ENCODE data around the gene COL11A1.

COL11A1 gene

GRCh38 chr1:102879439-102879993 is 228.8 kb downstream of the COL11A1 start:
- DNase-seq = peak; percentile 45
- Histone ChIP-seq H3K36me3 (ENCODE audit: control insufficient read depth, insufficient read depth, low read length) (no peaks in the 10 kb centered on the region), H3K27me3 (ENCODE audit: insufficient read depth, low read length, poor library complexity) (no peaks in the 10 kb centered on the region), H3K4me1 (ENCODE audit: control insufficient read depth, low read depth, low read length) (no peaks in the 10 kb centered on the region), H4K8ac (ENCODE audit: low read depth, low read length) (no peak overlapping the region), H3K56ac (ENCODE audit: low read length) (no peak overlapping the region), H3K79me2 (ENCODE audit: control insufficient read depth, insufficient read depth, low read length) (no peaks in the 10 kb centered on the region), H2BK5ac (ENCODE audit: low read length) (no peak overlapping the region), H3K23ac (ENCODE audit: low read length) (no peak overlapping the region), H2BK120ac (ENCODE audit: low read depth, low read length) (no peak overlapping the region), H3K4me2 (ENCODE audit: low read length) (no peak overlapping the region), H2AK5ac (ENCODE audit: low read length) (no peak overlapping the region), H3K9ac (ENCODE audit: low read length) (no peak overlapping the region), H2BK15ac (replicated peaks; ENCODE audit: low read depth) (no peak overlapping the region), H3K18ac (ENCODE audit: low read length) (no peak overlapping the region), H3K27ac (ENCODE audit: low read depth, low read length) (no peak overlapping the region), H4K5ac (ENCODE audit: low read length) (no peak overlapping the region), H3K4ac (ENCODE audit: low read depth, low read length) (no peak overlapping the region), H3K4me3 (ENCODE audit: low read length) (no peak overlapping the region), H3K79me1 (ENCODE audit: low read length) (no peaks in the 10 kb centered on the region)
- no CpG with 5 or more reads among the region's 6 CpGs for WGBS (ENCODE audit: extremely low coverage, insufficient coverage, low lambda C conversion rate)

GRCh38 chr1:102875756-102876155 is 232.6 kb downstream of the COL11A1 start:
- Histone ChIP-seq H3K36me3 (ENCODE audit: control insufficient read depth, insufficient read depth, low read length) (no peaks in the 10 kb centered on the region), H3K4me3 (ENCODE audit: low read length) (no peak overlapping the region), H3K79me2 (ENCODE audit: control insufficient read depth, insufficient read depth, low read length) (no peaks in the 10 kb centered on the region), H4K5ac (ENCODE audit: low read length) (no peak overlapping the region), H2AK5ac (ENCODE audit: low read length) (no peak overlapping the region), H3K56ac (ENCODE audit: low read length) (no peak overlapping the region), H3K4ac (ENCODE audit: low read depth, low read length) (no peak overlapping the region), H3K27ac (ENCODE audit: low read depth, low read length) (no peak overlapping the region), H2BK120ac (ENCODE audit: low read depth, low read length) (no peak overlapping the region), H3K79me1 (ENCODE audit: low read length) (no peaks in the 10 kb centered on the region), H3K18ac (ENCODE audit: low read length) (no peak overlapping the region), H2BK15ac (replicated peaks; ENCODE audit: low read depth) (no peak overlapping the region), H2BK5ac (ENCODE audit: low read length) (no peak overlapping the region), H3K27me3 (ENCODE audit: insufficient read depth, low read length, poor library complexity) (no peaks in the 10 kb centered on the region), H3K23ac (ENCODE audit: low read length) (no peak overlapping the region), H3K9ac (ENCODE audit: low read length) (no peak overlapping the region), H3K4me1 (ENCODE audit: control insufficient read depth, low read depth, low read length) (no peaks in the 10 kb centered on the region), H3K4me2 (ENCODE audit: low read length) (no peak overlapping the region), H4K8ac (ENCODE audit: low read depth, low read length) (no peak overlapping the region)
- DNase-seq = no peak
- no CpG with 5 or more reads among the region's 1 CpG for whole genome bisulfite sequencing (ENCODE audit: extremely low coverage, insufficient coverage, low lambda C conversion rate)

GRCh38 chr1:102872526-102872925 is 235.8 kb downstream of the COL11A1 start:
- H3K4me2 ChIP-seq (ENCODE audit: low read length) = no peak overlapping the region
- no peak overlapping the region for H4K5ac ChIP-seq (ENCODE audit: low read length)
- no peaks in the 10 kb centered on the region for H3K79me2 ChIP-seq (ENCODE audit: control insufficient read depth, insufficient read depth, low read length)
- H2BK120ac ChIP-seq (ENCODE audit: low read depth, low read length) = no peak overlapping the region
- WGBS (ENCODE audit: extremely low coverage, insufficient coverage, low lambda C conversion rate) = no CpG with 5 or more reads among the region's 1 CpG
- peak; percentile 69 for DNase-seq
- no peak overlapping the region for H3K4ac ChIP-seq (ENCODE audit: low read depth, low read length)
- H3K4me3 ChIP-seq (ENCODE audit: low read length) = no peak overlapping the region
- no peak overlapping the region for H3K9ac ChIP-seq (ENCODE audit: low read length)
- no peak overlapping the region for H2BK15ac ChIP-seq (replicated peaks; ENCODE audit: low read depth)
- no peak overlapping the region for H3K56ac ChIP-seq (ENCODE audit: low read length)
- no peaks in the 10 kb centered on the region for H3K4me1 ChIP-seq (ENCODE audit: control insufficient read depth, low read depth, low read length)
- H3K79me1 ChIP-seq (ENCODE audit: low read length) = no peaks in the 10 kb centered on the region
- no peak overlapping the region for H3K18ac ChIP-seq (ENCODE audit: low read length)
- H2BK5ac ChIP-seq (ENCODE audit: low read length) = no peak overlapping the region
- H2AK5ac ChIP-seq (ENCODE audit: low read length) = no peak overlapping the region
- no peaks in the 10 kb centered on the region for H3K27me3 ChIP-seq (ENCODE audit: insufficient read depth, low read length, poor library complexity)
- no peak overlapping the region for H4K8ac ChIP-seq (ENCODE audit: low read depth, low read length)
- no peak overlapping the region for H3K23ac ChIP-seq (ENCODE audit: low read length)
- no peaks in the 10 kb centered on the region for H3K36me3 ChIP-seq (ENCODE audit: control insufficient read depth, insufficient read depth, low read length)
- H3K27ac ChIP-seq (ENCODE audit: low read depth, low read length) = no peak overlapping the region

- no peak for DNase-seq
- no peaks in the 10 kb centered on the region for H3K27me3 ChIP-seq (ENCODE audit: insufficient read depth, low read length, poor library complexity)
- no peaks in the 10 kb centered on the region for H3K4me1 ChIP-seq (ENCODE audit: control insufficient read depth, low read depth, low read length)
- H3K36me3 ChIP-seq (ENCODE audit: control insufficient read depth, insufficient read depth, low read length) = no peaks in the 10 kb centered on the region
- H3K4me2 ChIP-seq (ENCODE audit: low read length) = no peak overlapping the region
- no peak overlapping the region for H3K4me3 ChIP-seq (ENCODE audit: low read length)
- H2BK5ac ChIP-seq (ENCODE audit: low read length) = no peak overlapping the region
- no CpG with 5 or more reads among the region's 4 CpGs for WGBS (ENCODE audit: extremely low coverage, insufficient coverage, low lambda C conversion rate)
- H2BK120ac ChIP-seq (ENCODE audit: low read depth, low read length) = no peak overlapping the region
- no peak overlapping the region for H2BK15ac ChIP-seq (replicated peaks; ENCODE audit: low read depth)
- H3K79me1 ChIP-seq (ENCODE audit: low read length) = no peaks in the 10 kb centered on the region
- H3K9ac ChIP-seq (ENCODE audit: low read length) = no peak overlapping the region
- no peak overlapping the region for H3K4ac ChIP-seq (ENCODE audit: low read depth, low read length)
- H4K5ac ChIP-seq (ENCODE audit: low read length) = no peak overlapping the region
- H2AK5ac ChIP-seq (ENCODE audit: low read length) = no peak overlapping the region
- no peak overlapping the region for H3K27ac ChIP-seq (ENCODE audit: low read depth, low read length)
- no peaks in the 10 kb centered on the region for H3K79me2 ChIP-seq (ENCODE audit: control insufficient read depth, insufficient read depth, low read length)
- no peak overlapping the region for H3K23ac ChIP-seq (ENCODE audit: low read length)
- no peak overlapping the region for H4K8ac ChIP-seq (ENCODE audit: low read depth, low read length)
- no peak overlapping the region for H3K56ac ChIP-seq (ENCODE audit: low read length)
- H3K18ac ChIP-seq (ENCODE audit: low read length) = no peak overlapping the region
Measured at GRCh38 chr1:102872097-102872496, 236.2 kb downstream of the COL11A1 start.

- Histone ChIP-seq H3K18ac (ENCODE audit: low read length) (no peak overlapping the region), H3K9ac (ENCODE audit: low read length) (no peak overlapping the region), H3K4ac (ENCODE audit: low read depth, low read length) (no peak overlapping the region), H4K5ac (ENCODE audit: low read length) (no peak overlapping the region), H3K4me3 (ENCODE audit: low read length) (no peak overlapping the region), H2BK15ac (replicated peaks; ENCODE audit: low read depth) (no peak overlapping the region), H3K23ac (ENCODE audit: low read length) (no peak overlapping the region), H2BK120ac (ENCODE audit: low read depth, low read length) (no peak overlapping the region), H2BK5ac (ENCODE audit: low read length) (no peak overlapping the region), H2AK5ac (ENCODE audit: low read length) (no peak overlapping the region), H3K27ac (ENCODE audit: low read depth, low read length) (no peak overlapping the region), H3K4me1 (ENCODE audit: control insufficient read depth, low read depth, low read length) (no peaks in the 10 kb centered on the region), H4K8ac (ENCODE audit: low read depth, low read length) (no peak overlapping the region), H3K4me2 (ENCODE audit: low read length) (no peak overlapping the region), H3K36me3 (ENCODE audit: control insufficient read depth, insufficient read depth, low read length) (no peaks in the 10 kb centered on the region), H3K79me2 (ENCODE audit: control insufficient read depth, insufficient read depth, low read length) (no peaks in the 10 kb centered on the region), H3K27me3 (ENCODE audit: insufficient read depth, low read length, poor library complexity) (no peaks in the 10 kb centered on the region), H3K56ac (ENCODE audit: low read length) (no peak overlapping the region), H3K79me1 (ENCODE audit: low read length) (no peaks in the 10 kb centered on the region)
- DNase-seq = no peak
- no CpG with 5 or more reads among the region's 2 CpGs for WGBS (ENCODE audit: extremely low coverage, insufficient coverage, low lambda C conversion rate)
Measured at GRCh38 chr1:102863704-102864103, 244.6 kb downstream of the COL11A1 start.

GRCh38 chr1:102861247-102861646 is 247.1 kb downstream of the COL11A1 start:
- Histone ChIP-seq H3K18ac (ENCODE audit: low read length) (no peak overlapping the region), H3K9ac (ENCODE audit: low read length) (no peak overlapping the region), H3K27me3 (ENCODE audit: insufficient read depth, low read length, poor library complexity) (no peaks in the 10 kb centered on the region), H2BK120ac (ENCODE audit: low read depth, low read length) (no peak overlapping the region), H4K8ac (ENCODE audit: low read depth, low read length) (no peak overlapping the region), H3K79me1 (ENCODE audit: low read length) (no peaks in the 10 kb centered on the region), H2BK5ac (ENCODE audit: low read length) (no peak overlapping the region), H3K27ac (ENCODE audit: low read depth, low read length) (no peak overlapping the region), H2BK15ac (replicated peaks; ENCODE audit: low read depth) (no peak overlapping the region), H2AK5ac (ENCODE audit: low read length) (no peak overlapping the region), H4K5ac (ENCODE audit: low read length) (no peak overlapping the region), H3K4me1 (ENCODE audit: control insufficient read depth, low read depth, low read length) (no peaks in the 10 kb centered on the region), H3K4ac (ENCODE audit: low read depth, low read length) (no peak overlapping the region), H3K4me3 (ENCODE audit: low read length) (no peak overlapping the region), H3K23ac (ENCODE audit: low read length) (no peak overlapping the region), H3K56ac (ENCODE audit: low read length) (no peak overlapping the region), H3K4me2 (ENCODE audit: low read length) (no peak overlapping the region), H3K36me3 (ENCODE audit: control insufficient read depth, insufficient read depth, low read length) (no peaks in the 10 kb centered on the region), H3K79me2 (ENCODE audit: control insufficient read depth, insufficient read depth, low read length) (no peaks in the 10 kb centered on the region)
- WGBS (ENCODE audit: extremely low coverage, insufficient coverage, low lambda C conversion rate) = no CpG with 5 or more reads among the region's 3 CpGs
- DNase-seq = no peak

Data from mesendoderm (in vitro differentiated cells).